HG03439 (cell line): ENCODE results near the gene GPRIN1.

Experiments used
- ATAC-seq: cut with Tn5 transposase; IDR thresholded peaks from one replicate; pipeline ENCODE4 v1.9.1; 2021; ENCODE audit warnings: mild to moderate bottlenecking, moderate library complexity; ENCODE audit not compliant: unreplicated experiment

The GPRIN1 gene

DNA sequence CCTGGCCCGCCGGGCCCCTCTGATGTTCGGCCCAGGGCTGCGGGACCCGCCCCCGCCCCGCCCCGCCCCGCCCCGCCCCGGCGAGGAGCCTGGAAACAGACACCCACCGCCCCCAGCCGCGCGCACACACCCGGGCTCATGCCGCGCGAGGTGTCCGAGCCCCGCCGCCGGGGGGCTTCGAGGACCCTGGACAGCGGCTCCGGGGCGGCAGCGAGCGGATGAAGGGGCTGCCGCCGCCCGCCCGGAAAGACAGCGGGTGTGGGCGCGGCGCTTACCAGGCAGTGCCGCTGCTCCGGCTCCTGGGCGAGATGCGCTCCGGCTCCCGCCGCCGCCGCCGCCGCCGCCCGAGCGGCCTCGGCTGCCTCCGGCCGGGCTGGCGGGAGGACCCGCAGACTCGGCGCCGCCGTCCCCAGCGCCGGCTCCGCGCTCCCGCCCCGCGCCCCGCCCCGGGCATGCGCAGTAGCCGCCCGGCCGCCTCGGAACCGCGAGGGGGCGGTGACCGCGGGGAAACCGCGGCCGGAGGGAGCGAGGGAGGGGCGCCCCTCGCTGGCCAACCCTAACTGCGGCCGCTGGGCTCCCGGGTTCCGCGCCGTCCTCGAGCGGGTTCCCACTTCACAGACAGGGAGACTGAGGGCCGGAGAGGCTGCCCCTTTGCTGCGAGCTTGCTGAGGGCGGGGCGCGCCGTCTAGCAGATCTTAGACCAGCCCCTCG lies at the start of gene GPRIN1:
TSS of gene GPRIN1 (minus strand) at position 433 of the 711 bp plus-strand sequence. CDS start 10,322 bp downstream, outside the sequence.
- peak; percentile 75 for ATAC-seq

DNA sequence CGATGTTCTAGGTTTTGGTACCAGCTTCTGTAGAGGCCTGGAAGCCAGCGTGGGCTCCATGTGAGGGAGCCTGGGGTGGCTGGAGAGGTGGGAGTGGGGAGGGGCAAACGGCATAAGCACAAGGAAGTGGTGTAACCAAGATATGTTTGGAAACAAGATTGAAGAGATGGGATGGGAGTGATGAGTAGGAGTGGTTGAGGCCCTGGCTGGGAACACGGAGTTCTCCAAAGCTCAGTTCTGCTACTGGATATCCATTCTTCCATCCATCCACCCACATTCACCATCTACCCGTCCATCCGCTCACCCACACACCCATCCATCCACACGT lies 49.5 kb upstream of the GPRIN1 start:
- ATAC-seq = no peak

DNA sequence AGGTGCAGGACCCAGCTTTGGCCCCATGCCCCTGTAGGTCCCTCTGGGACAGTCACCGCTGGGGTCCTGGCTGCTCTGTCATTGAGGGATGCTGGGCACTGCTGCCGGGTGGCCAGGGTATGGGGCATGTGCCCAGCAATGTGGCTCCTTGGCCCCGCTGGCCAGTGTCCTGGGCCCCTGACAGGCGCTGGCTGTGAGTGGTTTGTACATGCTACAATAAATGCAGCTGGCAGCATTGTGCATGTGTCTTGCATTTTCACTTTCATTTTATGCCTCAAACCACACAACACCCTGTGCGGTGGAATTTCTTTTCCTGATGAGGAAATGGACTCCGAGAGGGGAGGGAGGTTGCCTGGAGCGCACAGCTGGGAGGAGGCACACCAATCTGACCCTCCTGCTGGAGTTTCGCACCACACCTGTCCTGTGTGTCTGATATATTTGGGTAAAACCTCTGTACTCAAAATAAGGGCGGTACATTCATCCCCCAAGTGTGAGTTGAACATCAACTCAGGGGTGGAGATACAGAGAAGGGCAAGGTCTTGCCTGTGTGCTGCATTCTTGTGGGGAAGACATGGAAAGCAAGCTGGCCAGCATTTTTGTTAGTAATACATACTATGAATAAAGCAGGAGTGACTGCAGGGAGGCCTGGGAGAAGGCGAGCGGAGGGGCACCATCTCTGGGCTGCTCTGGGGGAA lies 49.0 kb upstream of the GPRIN1 start:
- ATAC-seq = no peak

DNA sequence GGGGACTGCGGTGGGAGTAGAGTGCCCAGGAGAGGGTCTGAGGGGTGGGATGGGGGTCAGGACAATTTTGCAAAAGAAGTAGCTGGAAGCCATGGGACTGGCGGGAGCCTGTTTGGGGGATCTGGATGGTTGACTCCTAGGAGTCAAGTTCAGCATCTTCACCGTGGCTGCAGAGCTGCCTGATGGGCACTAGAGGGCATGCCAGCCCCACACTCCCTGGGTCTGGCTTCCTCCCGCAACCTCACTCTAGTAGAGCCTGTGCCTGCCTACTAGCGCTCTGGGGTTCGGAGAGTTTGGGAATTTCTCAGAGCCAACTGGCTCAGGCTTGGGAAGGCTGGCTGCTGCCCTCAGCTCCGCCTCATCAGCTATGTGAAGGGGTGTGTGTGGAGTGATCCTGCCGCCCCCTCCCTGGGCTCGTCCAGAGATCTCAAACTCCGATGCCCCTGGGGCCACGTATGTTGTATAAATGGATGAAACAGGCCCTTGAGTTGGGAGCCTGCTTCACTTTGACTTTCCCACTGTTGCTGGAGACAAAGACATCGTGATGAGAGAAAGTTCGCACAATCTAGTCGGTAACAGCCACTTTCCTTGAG lies 48.1 kb upstream of the GPRIN1 start:
- peak; percentile 56 for ATAC-seq

DNA sequence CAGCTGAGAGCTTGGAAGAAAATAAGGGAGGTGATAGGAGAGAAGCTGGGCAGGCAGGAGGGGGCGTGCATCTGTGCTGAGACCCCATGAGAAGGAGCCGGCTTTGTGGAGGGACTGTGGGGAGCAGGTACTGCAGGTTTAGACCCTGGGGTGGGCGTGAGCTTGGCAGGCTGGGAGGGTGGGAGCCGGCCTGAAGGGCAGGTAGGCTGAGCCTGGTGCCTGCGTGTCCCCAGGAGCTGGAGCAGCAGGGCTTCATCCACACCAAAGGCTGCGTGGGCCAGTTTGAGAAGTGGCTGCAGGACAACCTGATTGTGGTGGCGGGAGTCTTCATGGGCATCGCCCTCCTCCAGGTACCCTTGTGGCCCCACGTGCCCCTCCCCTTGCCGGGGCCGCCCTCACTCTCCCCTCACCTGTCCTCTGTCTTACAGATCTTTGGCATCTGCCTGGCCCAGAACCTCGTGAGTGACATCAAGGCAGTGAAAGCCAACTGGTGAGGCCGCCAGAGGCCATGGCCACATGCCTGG lies 46.6 kb upstream of the GPRIN1 start:
- ATAC-seq = no peak

DNA sequence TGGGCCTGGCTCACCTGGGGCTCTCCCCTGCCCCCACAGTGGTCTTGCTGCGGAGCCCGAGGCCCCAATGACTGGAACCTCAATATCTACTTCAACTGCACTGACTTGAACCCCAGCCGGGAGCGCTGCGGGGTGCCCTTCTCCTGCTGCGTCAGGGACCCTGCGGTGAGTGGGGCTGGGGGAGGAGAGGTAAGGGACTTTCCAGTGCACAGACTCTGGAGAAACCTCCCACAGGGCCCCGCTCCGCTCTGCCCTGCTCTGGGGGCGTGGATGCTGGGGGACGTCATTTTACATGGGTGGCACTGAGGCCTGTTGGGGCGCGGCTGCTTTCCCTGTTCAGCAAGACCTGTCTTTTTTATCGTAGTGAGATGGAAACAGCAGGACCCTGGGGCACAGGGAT lies 44.9 kb upstream of the GPRIN1 start:
- ATAC-seq = no peak

DNA sequence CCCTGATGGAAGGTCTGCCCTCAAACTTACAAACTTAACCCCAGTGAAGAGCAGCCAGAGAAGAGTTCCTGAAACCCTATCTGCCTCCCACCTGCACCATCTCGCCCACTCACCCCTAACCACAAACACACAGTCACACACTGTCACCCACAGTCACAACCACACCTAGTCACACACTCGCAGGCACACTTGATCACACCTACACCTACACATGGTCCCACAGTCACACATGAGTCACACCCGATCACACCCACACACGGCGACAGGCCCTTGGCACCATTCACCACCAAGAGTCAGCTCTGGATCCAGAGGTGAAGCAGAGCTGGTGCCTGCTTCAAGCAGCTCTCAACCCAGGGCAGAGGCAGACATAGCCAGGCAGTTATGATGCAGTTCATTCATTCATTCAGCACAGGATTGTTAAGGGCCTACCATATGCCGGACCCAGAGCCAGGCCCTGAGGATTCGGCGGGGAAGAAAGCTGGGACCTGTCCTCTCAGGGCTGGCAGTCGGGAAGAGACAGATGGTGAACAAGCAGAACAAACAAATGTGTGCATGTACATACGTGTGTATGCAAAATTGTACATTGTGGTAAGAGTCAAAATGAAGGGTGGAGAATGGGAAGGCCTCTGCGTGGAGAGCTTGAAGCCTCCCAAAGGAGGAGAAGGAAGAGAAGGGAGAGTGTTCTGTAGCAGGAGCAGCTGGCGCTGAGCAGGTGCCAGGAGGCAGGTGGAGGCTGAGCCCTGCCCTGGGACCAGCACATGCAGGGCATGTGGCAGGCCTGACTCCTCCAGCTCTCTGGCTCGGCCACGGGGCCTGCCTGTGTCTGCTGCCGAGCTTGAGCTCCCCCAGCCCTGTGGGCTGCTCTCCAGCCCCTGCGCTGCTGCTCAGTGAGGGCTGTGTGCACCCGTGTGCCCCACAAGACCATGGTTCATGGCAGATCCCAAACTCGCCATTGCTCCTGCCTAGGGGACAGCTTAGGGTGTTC lies 43.7 kb upstream of the GPRIN1 start:
- ATAC-seq = no peak

DNA sequence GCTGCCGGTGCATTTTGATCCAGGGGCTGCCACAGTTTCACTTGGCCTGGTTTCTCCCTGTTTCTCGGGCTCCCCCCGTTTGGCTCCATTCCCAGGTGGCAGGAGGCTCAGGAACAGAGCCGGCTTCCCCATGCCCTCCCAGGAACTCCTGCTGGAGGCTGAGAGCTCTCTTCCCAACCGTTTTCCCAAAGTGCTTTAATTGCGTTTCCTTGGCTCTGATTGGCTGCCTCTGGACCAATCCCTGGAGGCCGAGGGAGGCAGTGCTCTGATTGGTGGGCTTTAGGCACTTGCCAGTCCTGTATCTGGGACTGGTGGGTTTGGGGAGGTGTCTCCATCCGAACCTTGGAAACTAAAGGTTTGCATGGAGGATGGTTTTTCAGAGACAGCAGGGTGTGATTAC lies 42.2 kb upstream of the GPRIN1 start:
- no peak for ATAC-seq

DNA sequence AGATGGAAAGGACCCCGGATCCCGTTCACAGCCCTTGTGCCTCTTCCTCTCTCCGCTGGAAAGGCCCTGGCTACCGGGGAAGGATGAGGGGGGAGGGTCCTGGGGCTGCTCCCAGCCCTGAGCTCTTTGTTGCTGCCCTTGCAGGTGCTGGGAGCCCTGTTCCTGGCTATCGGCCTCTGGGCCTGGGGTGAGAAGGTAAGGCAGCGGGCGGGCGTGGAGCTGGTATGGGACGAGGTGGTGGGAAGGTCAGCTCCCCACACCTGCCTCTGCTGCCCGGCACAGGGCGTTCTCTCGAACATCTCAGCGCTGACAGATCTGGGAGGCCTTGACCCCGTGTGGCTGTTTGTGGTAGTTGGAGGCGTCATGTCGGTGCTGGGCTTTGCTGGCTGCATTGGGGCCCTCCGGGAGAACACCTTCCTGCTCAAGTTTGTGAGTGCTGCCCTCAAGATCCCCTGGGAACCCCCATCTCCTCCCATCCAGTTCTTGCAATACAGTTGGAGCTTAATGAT lies 41.6 kb upstream of the GPRIN1 start:
- ATAC-seq = no peak

DNA sequence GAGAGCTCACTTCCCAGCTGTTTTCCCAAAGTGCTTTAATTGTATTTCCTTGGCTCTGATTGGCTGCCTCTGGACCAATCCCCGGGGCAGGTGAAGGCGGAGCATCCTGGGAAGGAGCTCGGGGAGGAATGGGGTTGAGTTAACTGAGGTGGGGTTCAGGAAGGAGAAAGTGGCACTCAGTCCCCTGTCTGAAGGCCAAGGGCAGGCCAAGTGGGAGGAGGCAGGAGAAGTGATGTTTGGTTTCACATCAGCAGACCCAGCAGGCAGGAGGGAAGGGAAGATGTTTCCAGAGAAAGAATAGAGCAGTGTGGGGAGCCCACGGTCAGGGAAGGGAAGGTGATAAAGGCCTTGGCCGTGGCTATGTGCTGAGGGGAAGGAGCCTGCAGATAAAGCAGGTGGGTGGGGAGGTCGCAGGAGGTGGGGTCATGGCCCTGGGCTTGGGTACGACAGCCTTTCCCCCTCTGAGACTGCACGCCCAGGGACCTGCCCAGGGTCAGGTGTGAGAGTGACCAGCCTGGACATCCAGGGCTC lies 40.5 kb upstream of the GPRIN1 start:
- no peak for ATAC-seq

DNA sequence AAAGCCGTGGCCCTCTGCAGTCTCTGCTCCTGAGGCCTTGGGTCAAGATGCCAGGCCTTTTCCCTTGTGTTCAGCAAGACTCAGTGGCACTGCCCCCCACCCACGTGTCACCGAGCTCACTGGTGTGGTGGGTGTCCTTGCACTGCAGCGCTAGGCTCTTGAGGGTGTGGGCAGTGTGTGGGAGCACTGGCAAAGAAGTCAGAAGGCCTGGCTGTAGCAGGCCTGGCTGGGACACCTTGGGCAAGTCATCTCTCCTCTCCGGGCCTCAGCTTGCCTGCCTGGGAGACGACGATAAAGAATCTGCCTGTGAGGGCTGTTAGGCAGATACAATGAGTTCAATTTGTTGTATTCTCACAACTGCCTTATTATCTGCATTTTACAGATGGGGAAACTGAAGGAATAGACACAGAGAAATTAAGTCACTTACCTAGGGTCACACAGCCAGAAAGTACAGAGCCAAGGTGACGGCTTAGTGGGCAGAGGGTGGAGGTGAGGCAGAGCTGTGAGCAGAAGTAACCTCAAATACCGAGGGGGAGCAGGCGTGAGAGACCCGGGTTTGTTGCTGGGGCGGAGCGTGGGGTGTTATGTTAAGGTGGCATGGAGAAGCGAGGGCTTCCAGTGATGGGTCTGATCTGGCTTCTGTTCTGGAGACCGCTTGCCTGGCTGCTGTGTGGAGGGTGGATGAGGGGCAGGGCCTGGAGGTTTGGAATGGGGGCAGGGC lies 38.7 kb upstream of the GPRIN1 start:
- no peak for ATAC-seq

DNA sequence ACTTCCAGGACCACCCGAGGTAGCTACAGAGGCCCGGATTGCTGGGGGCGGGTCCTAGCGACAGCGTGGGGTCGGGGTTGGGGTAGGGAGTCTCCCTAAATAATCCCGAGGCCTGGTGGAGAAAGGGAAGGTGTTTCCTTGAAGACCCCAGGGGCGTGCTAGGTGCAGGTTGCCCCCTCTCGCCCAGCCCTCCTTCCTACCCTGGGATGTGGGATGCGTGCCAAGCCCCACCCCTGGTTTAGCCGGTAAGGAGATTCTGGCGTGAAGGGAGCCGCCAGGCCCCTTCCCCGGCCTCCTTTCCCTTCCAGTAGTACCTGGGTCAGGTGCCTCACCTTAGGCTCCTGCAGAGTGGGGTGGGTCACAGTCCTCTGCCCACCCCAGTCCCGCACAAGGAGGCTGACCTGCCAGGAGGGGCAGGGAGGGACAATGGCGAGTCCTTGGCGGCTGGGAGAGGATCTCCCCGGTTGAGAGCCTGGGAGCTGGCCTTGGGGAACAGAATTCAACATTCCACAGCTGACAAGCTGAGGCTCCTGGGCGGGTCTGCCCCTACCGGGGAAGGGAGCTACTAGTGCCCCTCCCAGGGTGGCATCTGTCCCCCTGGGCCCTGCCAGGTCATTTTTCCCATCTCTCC lies 38.0 kb upstream of the GPRIN1 start:
- no peak for ATAC-seq

DNA sequence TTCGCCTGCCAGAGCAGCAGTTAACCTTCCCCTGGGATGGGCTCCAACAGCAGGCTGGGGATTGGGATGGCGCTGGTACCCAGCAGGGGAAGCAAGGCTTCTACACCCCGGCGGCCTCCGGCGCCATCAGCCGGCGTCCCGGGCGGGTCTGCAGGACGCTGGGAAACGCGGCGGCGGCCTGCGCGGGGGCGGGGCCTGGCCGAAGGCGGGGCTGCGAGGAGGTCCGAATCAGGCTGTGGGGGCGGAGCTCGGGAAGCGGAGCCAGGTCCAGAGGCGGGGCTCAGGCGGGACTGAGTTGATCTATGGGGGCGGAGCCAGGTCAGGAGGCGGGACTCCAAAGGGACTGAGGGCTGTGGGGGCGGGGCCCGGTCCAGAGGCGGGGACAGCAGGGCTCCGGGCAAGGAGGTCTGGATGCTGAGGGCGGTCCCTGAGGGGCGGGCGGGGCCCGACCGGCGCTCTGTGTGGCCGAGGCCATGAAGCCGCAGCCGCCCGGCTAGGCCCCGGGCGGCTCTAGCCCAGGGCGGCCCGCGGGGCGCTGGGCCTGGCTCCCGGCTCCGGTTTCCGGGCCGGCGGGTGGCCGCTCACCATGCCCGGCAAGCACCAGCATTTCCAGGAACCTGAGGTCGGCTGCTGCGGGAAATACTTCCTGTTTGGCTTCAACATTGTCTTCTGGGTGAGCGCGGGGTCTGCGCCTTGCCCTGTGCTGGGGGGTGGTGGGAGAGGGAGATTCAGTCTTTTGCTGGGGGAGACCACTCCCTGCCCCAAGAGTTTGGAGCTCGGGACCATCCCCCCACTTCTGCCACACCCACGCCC lies 37.3 kb upstream of the GPRIN1 start, which contains the start of gene TSPAN17:
TSS of gene TSPAN17 (plus strand) at position 455 of the 813 bp plus-strand sequence. CDS start at position 587, 132 bp downstream.
- peak; percentile 93 for ATAC-seq

DNA sequence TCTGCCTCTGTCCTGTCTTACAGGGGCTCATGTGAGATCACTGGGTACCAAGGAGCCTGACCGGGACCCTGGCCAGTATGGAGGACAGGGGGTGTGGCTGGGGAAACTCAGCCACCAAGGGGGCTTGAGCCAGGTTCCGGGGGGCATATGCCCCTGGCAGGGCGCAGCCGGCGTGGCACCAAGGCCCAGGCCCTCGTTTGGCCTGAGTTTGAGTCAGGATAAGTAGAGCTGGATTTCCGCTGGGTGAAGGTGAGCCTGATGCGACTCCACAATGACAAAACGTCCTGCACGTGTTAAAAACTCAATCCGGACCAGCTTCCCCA lies 36.7 kb upstream of the GPRIN1 start:
- no peak for ATAC-seq

DNA sequence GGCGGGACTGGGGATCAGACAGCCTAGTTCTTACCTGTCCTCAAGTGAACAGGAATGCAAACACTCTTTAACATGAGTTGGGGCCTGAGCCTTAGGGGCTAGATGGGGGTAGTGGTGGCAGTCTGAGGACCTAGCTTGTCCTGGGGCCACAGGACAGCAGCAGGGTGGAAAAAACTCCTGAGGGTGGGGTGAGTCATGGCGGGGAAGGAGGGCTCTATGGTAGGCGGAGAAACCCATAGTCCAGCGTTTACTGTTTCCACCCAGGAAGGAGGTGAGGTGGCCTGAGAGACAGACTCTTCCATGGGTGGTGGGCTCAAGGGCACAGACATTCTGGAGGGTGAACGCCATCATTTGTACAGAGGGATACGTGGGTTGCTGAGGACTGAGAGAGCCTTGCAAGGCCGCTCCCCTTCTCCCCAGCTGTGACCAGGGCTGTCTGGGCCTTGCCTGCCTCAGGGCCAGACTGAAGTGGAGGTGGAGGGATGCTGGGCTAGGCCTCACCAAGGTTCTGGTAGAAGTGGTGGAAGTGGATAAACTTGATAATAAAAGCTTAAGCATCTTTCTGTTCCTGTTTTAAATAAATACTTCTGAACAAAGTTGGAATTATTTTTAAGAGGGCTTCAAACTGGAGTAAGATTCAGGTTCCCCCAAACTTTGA lies 36.2 kb upstream of the GPRIN1 start:
- ATAC-seq = no peak

DNA sequence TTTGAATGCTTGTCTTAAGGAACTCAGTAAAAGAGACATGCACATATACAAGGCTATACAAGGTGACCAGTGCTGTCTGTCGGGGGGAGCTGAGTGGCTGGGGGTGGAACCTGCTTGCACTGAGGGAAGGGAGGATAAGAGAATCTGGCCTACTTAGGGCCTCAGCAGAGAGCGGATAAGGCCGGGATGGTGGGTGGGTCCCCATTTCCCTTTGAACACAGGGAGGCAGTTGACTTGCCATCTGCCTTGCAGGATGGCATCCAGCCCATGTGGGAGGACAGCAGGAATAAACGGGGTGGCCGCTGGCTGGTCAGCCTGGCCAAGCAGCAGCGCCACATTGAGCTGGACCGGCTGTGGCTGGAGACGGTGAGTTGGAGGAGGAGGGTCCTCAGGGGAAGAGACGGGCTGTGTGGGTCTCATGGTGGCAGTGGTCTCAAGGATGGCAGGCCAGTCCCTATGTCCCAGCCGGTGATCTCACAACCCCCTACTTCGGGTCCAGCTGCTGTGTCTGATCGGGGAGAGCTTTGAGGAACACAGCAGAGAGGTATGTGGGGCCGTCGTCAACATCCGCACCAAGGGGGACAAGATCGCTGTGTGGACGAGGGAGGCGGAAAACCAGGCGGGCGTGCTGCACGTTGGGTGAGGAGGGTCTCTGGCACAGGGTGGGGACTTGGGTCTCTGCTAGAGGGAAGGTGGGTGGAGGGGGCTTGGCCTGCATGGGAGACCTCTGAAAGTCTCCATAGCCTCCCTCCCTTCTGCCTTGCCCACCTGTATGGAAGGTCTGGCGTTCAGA lies 35.1 kb upstream of the GPRIN1 start:
- no peak for ATAC-seq

DNA sequence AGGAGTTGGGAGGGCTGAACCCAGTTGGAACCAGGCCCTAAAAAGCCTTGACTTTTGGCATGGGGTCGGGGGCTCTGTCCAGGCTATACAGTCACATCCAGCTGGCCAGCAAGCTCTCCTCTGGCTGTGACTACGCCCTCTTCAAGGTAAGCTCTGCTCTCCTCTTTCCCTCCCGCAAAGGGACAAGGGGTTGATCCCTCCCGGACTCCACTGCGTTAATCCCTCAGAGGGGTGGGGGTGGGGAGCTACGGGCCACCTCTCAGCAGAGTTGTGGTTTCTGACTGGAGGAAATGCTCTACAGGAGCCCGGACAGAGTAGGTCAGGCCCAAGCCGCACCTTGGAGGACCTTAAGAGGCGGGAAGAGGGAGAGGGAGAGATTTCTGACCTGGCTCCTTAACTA lies 34.3 kb upstream of the GPRIN1 start:
- ATAC-seq = no peak
